IMR-90 (cell line): ENCODE measurements around the gene NADSYN1. TPM values are rescaled to one million over a fixed set of nuclear protein-coding genes. Genes with fewer than 3 reads are reported as not detected.

Experiments
- ATAC-seq: fragments of 200-7000 bp; cut with Tn5 transposase; 2 replicates; pipeline ENCODE4 v1.9.1; 2020; ENCODE audit warnings: low read depth, mild to moderate bottlenecking, moderate library complexity
- BruUV-seq: library from RNA; stranded (reverse); fragments of 400-500 nt; replicated peaks from 2 replicates; lab custom pipeline; 2021; lab: Mats Ljungman, UMichigan
- CTCF ChIA-PET: fragments of 300-600 bp; formaldehyde crosslinking; extraction: SDS; loops from one replicate; lab custom pipeline; 2021; ENCODE audit warnings: antibody characterized with exemption; lab: Yijun Ruan, JAX
- POLR2A ChIA-PET: fragments of 300-600 bp; sonication (Branson Sonifier 250); formaldehyde crosslinking; loops from one replicate; lab custom pipeline; 2022; ENCODE audit warnings: antibody characterized with exemption; ENCODE audit not compliant: unreplicated experiment; lab: Charles Lee
- DNase-seq: peaks from one replicate; pipeline ENCODE4 v3.0.0; 2013
- H2AFZ ChIP-seq: replicated peaks from 2 replicates; pipeline ENCODE3; 2013; ENCODE audit warnings: low read length, mild to moderate bottlenecking; ENCODE audit not compliant: poor library complexity
- H2AK5ac ChIP-seq: 2 replicates; pipeline ENCODE4 v1.6.1; 2013; ENCODE audit warnings: low read depth, low read length, inconsistent platforms
- H2AK9ac ChIP-seq: replicated peaks from 2 replicates; pipeline ENCODE3; 2013; ENCODE audit warnings: mild to moderate bottlenecking, low read depth, low read length, moderate library complexity; ENCODE audit not compliant: poor library complexity
- H2BK120ac ChIP-seq: 2 replicates; pipeline ENCODE4 v1.6.1; 2013; ENCODE audit warnings: low read depth, low read length, inconsistent platforms
- H2BK15ac ChIP-seq: 3 replicates; pipeline ENCODE4 v1.6.1; 2013; ENCODE audit warnings: low read depth, low read length, inconsistent platforms
- H2BK20ac ChIP-seq: 2 replicates; pipeline ENCODE4 v1.6.1; 2013; ENCODE audit warnings: low read depth, mild to moderate bottlenecking, inconsistent platforms, low read length, moderate library complexity
- H2BK5ac ChIP-seq: 2 replicates; pipeline ENCODE4 v1.6.1; 2013; ENCODE audit warnings: mild to moderate bottlenecking, low read depth, low read length, inconsistent platforms; ENCODE audit not compliant: poor library complexity, severe bottlenecking
- H3K14ac ChIP-seq: replicated peaks from 2 replicates; pipeline ENCODE4 v1.6.1; 2013; ENCODE audit warnings: low read depth, low read length, inconsistent platforms
- H3K18ac ChIP-seq: 2 replicates; pipeline ENCODE4 v1.6.1; 2013; ENCODE audit warnings: low read depth, low read length, control low read depth
- H3K23ac ChIP-seq: 2 replicates; pipeline ENCODE4 v1.6.1; 2013; ENCODE audit warnings: low read depth, low read length, inconsistent platforms
- H3K27ac ChIP-seq: 2 replicates; pipeline ENCODE4 v1.5.1; 2013; ENCODE audit warnings: mild to moderate bottlenecking, control low read depth, low read length; ENCODE audit not compliant: insufficient read depth
- H3K27me3 ChIP-seq: 2 replicates; pipeline ENCODE4 v1.6.1; 2013; ENCODE audit warnings: low read length; ENCODE audit not compliant: control insufficient read depth, insufficient read depth
- H3K36me3 ChIP-seq: 2 replicates; pipeline ENCODE4 v1.6.1; 2013; ENCODE audit warnings: low read length, mixed read lengths; ENCODE audit not compliant: control insufficient read depth, insufficient read depth
- H3K4ac ChIP-seq: 2 replicates; pipeline ENCODE4 v1.6.1; 2013; ENCODE audit warnings: low read depth, low read length, inconsistent platforms
- H3K4me1 ChIP-seq: 2 replicates; pipeline ENCODE4 v1.6.1; 2013; ENCODE audit warnings: low read length, mixed read lengths; ENCODE audit not compliant: control insufficient read depth, insufficient read depth
- H3K4me2 ChIP-seq: 2 replicates; pipeline ENCODE4 v1.6.1; 2013; ENCODE audit warnings: low read depth, mild to moderate bottlenecking, control low read depth, low read length, moderate library complexity
- H3K4me3 ChIP-seq: 2 replicates; pipeline ENCODE4 v1.5.1; 2013; ENCODE audit warnings: low read depth, mild to moderate bottlenecking, control low read depth, low read length, moderate library complexity; ENCODE audit not compliant: insufficient read depth
- H3K56ac ChIP-seq: 2 replicates; pipeline ENCODE4 v1.6.1; 2013; ENCODE audit warnings: low read length, inconsistent platforms; ENCODE audit not compliant: insufficient read depth; ENCODE audit errors: extremely low read depth
- H3K79me1 ChIP-seq, 2 experiments: 2 replicates each; pipeline ENCODE4 v1.6.1; 2013; ENCODE audit warnings: low read length in 2 of 2, inconsistent platforms in 1 of 2, low read depth in 1 of 2
- H3K9ac ChIP-seq: 2 replicates; pipeline ENCODE4 v1.6.1; 2013; ENCODE audit warnings: low read depth, low read length, control low read depth
- H3K9me1 ChIP-seq: 2 replicates; pipeline ENCODE4 v1.6.1; 2013; ENCODE audit warnings: low read length, inconsistent platforms; ENCODE audit not compliant: insufficient read depth
- H3K9me3 ChIP-seq: 2 replicates; pipeline ENCODE4 v1.6.1; 2013; ENCODE audit warnings: low read length; ENCODE audit not compliant: control insufficient read depth, insufficient read depth
- H4K20me1 ChIP-seq: 2 replicates; pipeline ENCODE4 v1.6.1; 2013; ENCODE audit warnings: low read length, inconsistent platforms; ENCODE audit not compliant: insufficient read depth
- H4K5ac ChIP-seq: 2 replicates; pipeline ENCODE4 v1.6.1; 2013; ENCODE audit warnings: mild to moderate bottlenecking, low read depth, low read length, control low read depth
- H4K8ac ChIP-seq, 2 experiments: 2 replicates each; pipeline ENCODE4 v1.6.1; 2013; ENCODE audit warnings: low read depth in 2 of 2, low read length in 2 of 2, control low read depth in 1 of 2, inconsistent platforms in 1 of 2
- H4K91ac ChIP-seq: 2 replicates; pipeline ENCODE4 v1.6.1; 2013; ENCODE audit warnings: low read depth, low read length, inconsistent platforms; ENCODE audit not compliant: insufficient read depth
- CEBPB ChIP-seq: IDR thresholded peaks from 2 replicates; pipeline ENCODE4 v1.6.1; 2012; ENCODE audit warnings: low read depth, low read length, improper control_type of control experiment
- CHD1 ChIP-seq: IDR thresholded peaks from 2 replicates; pipeline ENCODE4 v1.6.1; 2012; ENCODE audit warnings: low read depth, low read length, improper control_type of control experiment
- FOS ChIP-seq: fragments of 150-350 bp; IDR thresholded peaks from 2 replicates; pipeline ENCODE4 v1.6.1; 2016; ENCODE audit warnings: low read depth, low read length
- MAFK ChIP-seq: IDR thresholded peaks from 2 replicates; pipeline ENCODE4 v1.6.1; 2012; ENCODE audit warnings: low read depth, low read length, improper control_type of control experiment
- MAZ ChIP-seq: IDR thresholded peaks from 2 replicates; pipeline ENCODE4 v1.6.1; 2012; ENCODE audit warnings: low read depth, mild to moderate bottlenecking, low read length, improper control_type of control experiment, moderate library complexity, borderline replicate concordance
- MXI1 ChIP-seq: IDR thresholded peaks from 2 replicates; pipeline ENCODE4 v1.6.1; 2012; ENCODE audit warnings: low read depth, mild to moderate bottlenecking, low read length, moderate library complexity, borderline replicate concordance
- NFE2L2 ChIP-seq: fragments of 150-350 bp; IDR thresholded peaks from 2 replicates; pipeline ENCODE4 v1.6.1; 2016; ENCODE audit warnings: low read depth, mild to moderate bottlenecking, low read length
- POLR2A ChIP-seq: IDR thresholded peaks from 2 replicates; pipeline ENCODE4 v1.6.1; 2012; ENCODE audit warnings: mild to moderate bottlenecking, low read depth, low read length
- RAD21 ChIP-seq: IDR thresholded peaks from 2 replicates; pipeline ENCODE4 v1.6.1; 2012; ENCODE audit warnings: low read length, improper control_type of control experiment
- RFX5 ChIP-seq: IDR thresholded peaks from 2 replicates; pipeline ENCODE4 v1.8.0; 2012; ENCODE audit warnings: low read depth, mild to moderate bottlenecking, low read length, moderate library complexity
- SMC3 ChIP-seq: fragments of 150-350 bp; IDR thresholded peaks from 2 replicates; pipeline ENCODE4 v1.6.1; 2016; ENCODE audit warnings: low read depth, mild to moderate bottlenecking, antibody characterized with exemption, low read length, moderate library complexity
- WGBS, 2 experiments: methylation state at CpG; one replicate each; pipeline versions ENCODE4 v1.1.5 to v1.1.7; 2013; ENCODE audit warnings: missing lambda C conversion rate in 2 of 2; ENCODE audit not compliant: insufficient read length in 1 of 2; ENCODE audit errors: extremely low coverage in 2 of 2; 5-methylcytosine and 5-hydroxymethylcytosine counted together
- dilution Hi-C: fragments of 300-500 bp; cut with HindIII; formaldehyde crosslinking; loops from one replicate; pipeline ENCODE4 v1.14.3; 2018; ENCODE audit warnings: low sequenced_read_pairs; ENCODE audit not compliant: unreplicated experiment
- in situ Hi-C: fragments of 300-500 bp; cut with MboI; formaldehyde crosslinking; loops from 3 replicates; pipeline ENCODE4 v1.14.3; 2019; ENCODE audit warnings: low sequenced_read_pairs, inconsistent platforms, mixed read lengths
- intact Hi-C: fragments of 100-400 bp; cut with micrococcal nuclease; formaldehyde crosslinking; loops from 2 replicates; pipeline ENCODE4 v1.10.0; 2022
- polyA plus RNA-seq, 3 experiments: library from polyadenylated mRNA; depleted of rRNA; stranded (reverse); fragments of >200 nt; gene quantifications; 2 replicates each; pipeline ENCODE4 v1.2.3, GENCODE V29; 2012; ENCODE audit warnings: low replicate concordance in 1 of 3
- total RNA-seq: library from RNA; depleted of rRNA; stranded (reverse); fragments of >200 nt; gene quantifications from 2 replicates; pipeline ENCODE4 v1.2.3, GENCODE V29; 2012
- TF ChIP-seq, protein P1 (sequence below): fragments of 150-350 bp; IDR thresholded peaks from 2 replicates; pipeline ENCODE4 v1.6.1; 2017; ENCODE audit warnings: mild to moderate bottlenecking, antibody characterized with exemption, low read length, low read depth

NADSYN1 gene
- total and polyA plus RNA-seq, 2 of the 4 experiments (the other 2 are of a cell fraction) = 69.5 to 70.4 TPM

DNA sequence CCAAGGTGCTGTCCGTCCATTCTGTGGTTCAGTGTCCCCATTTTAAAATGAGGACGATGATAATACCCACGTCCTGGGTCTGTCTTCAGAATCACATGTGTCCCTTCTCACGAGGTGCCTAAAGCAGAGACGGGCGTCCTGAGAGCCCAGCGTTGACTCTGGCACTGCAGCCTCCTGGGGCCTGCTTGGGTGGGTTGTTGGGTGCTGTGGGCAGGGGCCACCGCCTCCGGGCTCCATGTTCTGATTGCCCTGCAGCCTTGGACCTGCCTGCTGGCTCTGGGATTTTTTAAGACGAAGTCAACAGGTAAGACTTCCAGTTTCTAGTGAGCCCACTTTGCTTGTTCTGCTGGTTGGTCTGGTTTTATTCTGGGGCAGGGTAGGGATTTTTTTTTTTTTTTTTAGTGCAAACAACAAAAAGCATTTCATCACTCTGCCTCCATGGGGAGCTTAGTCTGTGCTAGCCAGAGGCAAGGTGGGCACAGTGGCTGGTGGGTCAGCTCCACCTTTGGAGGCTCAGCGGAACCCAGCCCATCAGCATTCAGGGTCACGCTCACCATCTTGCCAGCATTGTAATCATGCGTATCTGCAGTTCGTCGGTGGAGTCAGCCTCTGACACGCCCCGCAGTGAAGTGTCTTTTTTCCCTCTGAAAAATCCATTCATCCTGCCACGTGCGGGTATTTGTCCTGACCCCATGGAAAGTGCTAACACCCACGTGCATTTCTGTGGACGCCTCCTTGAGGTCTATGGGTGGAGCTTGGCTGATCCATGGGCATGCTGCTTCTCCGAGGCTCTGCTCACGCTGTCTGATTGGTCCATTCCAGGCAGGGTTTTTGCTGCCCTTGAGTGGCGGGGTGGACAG lies 28.3 kb downstream of the NADSYN1 start:
- Histone ChIP-seq H2AK9ac (peak overlapping the region; percentile 35), H2AFZ (no peak overlapping the region), H3K9me3 (no peaks in the 10 kb centered on the region), H3K9me1 (peaks cover 13% of the 10 kb centered on the region; the same call in 1 of the 2 replicates), H4K91ac (no peak overlapping the region), H3K79me1 (peaks cover 0 to 2% of the 10 kb centered on the region in 2 experiments; a peak in 1 of 4 replicates), H3K4me1 (no peaks in the 10 kb centered on the region), H3K9ac (no peak overlapping the region), H3K27me3 (no peaks in the 10 kb centered on the region), H2AK5ac (no peak overlapping the region), H3K23ac (no peak overlapping the region), H3K4ac (no peak overlapping the region), H2BK15ac (no peak overlapping the region), H3K4me3 (no peak overlapping the region), H4K8ac (no peak overlapping the region), H3K14ac (no peak overlapping the region), H3K56ac (no peak overlapping the region), H3K36me3 (peaks cover 84% of the 10 kb centered on the region), H3K18ac (no peak overlapping the region), H2BK20ac (no peak overlapping the region), H3K4me2 (no peak overlapping the region), H2BK120ac (no peak overlapping the region), H2BK5ac (no peak overlapping the region), H4K20me1 (no peaks in the 10 kb centered on the region; the same call in 1 of the 2 replicates), H4K5ac (no peak overlapping the region), H3K27ac (no peak overlapping the region)
- TF ChIP-seq MAFK = no peak
- TF ChIP-seq MAZ = no peak
- TF ChIP-seq RAD21 = no peak
- no peak for TF ChIP-seq NFE2L2
- no peak for TF ChIP-seq FOS
- no peak for TF ChIP-seq POLR2A
- no peak for TF ChIP-seq MXI1
- TF ChIP-seq, protein P1, sequence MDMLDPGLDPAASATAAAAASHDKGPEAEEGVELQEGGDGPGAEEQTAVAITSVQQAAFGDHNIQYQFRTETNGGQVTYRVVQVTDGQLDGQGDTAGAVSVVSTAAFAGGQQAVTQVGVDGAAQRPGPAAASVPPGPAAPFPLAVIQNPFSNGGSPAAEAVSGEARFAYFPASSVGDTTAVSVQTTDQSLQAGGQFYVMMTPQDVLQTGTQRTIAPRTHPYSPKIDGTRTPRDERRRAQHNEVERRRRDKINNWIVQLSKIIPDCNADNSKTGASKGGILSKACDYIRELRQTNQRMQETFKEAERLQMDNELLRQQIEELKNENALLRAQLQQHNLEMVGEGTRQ = no peak
- TF ChIP-seq CEBPB = no peak
- no peak for TF ChIP-seq SMC3
- TF ChIP-seq CHD1 = no peak
- no peak for TF ChIP-seq RFX5
- ChIA-PET POLR2A (no interaction called here), CTCF (no interaction called here)
- no peak for ATAC-seq
- no peak for DNase-seq
- in situ Hi-C loops = no loop called here
- no TSS peak for BruUV-seq
- intact Hi-C loops = loop anchor here (2.0 kb wide), 1 partner anchor 37 kb away; no protein-coding TSS in a partner anchor
- dilution Hi-C loops = no loop called here
- WGBS, 2 experiments = 92% methylated on average over 10 of the region's 24 CpGs; no CpG with 5 or more reads in 1 of the 2 experiments
